ENCODE results near the gene ZC3H12C.

ZC3H12C gene

DNA sequence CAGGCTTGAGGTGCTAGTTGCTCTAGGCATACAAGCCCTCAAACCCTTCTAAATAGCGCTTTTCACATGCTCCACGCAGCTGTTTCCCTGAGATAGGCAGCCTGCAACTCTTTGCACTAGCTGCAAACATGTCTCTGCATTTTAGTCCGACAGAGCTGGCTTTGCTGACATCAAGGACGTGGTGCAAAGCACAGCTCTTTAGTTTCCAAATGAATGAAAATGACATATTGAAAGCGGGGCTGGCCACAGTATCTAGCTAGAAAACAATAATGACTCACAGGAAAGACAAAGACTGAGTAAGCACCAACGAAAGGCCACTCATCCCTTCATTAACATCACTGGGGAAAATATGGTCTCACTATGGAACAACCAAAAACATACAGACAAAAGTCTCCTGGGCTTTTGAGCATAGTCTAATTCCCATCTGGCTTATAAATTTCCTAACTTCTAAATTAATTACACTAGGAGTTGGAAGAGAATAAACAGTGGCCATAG is 15.3 kb upstream of the ZC3H12C start:
- no peak for DNase-seq

- no peak for DNase-seq
Measured at GRCh38 chr11:110078923-110079544, 14.2 kb upstream of the ZC3H12C start.

GRCh38 chr11:110079726-110080125 is 13.5 kb upstream of the ZC3H12C start:
- DNase-seq: no peak

DNA sequence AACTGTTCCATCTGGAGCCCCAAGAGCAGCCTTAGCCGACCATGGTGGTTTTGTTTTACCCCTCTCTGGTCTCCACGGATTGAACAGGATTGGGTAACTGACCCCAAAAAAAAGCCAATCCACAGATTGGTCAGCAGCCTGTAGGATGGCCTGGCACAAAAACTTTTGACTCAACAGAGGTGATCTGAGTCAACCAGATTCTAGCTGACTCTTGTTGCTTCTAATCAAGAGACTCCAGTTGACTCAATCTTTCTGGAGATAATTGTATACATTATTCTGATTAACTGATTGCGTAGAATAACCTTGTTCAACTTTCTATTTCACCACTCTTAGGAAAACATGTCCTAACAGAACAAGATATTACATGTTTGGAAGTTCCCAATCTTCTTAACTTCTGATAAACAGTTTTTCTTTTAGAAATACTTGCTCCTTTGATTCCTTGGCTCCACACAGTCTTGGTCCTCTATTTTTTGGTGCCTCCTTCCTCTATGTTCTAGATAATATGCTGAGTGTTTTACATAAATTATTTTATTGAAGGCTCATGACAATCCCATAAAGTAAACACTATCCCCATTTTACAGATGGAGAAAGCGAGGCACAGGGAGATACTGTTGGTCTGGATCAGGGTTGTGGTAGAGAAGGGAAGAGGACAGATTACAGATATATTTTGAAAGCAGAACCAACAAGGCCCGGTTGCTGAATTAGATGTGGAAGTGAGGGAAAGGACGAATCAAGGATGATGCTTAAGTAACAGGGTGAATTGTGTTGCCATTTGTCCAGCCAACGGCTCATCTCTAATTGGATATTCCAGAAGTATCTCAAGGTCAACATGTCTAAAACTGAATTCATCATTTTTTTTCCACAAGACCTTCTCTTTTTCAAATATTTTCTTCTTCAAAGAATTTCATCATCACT is 11.5 kb upstream of the ZC3H12C start:
- no peak for DNase-seq

DNA sequence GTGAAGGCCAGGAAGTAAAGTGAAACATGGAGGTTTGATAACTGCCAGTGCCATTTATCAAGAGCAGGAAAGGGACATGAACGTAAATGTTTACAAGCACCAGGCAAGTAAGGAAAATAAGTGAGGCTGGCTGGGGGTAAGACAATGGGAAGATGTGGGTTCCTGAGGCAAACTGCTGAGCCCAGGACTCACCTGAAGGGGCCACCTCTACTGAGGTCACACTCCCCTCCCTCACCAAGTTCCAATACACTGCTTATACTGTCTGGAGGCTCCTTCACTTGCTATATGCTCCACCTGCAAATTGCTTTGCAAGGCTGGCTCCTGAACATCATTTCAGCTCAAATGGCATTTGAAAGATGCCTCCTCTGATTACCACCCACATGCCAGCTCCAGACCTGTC is 10.3 kb upstream of the ZC3H12C start:
- no peak for DNase-seq

- no peak for DNase-seq
Measured at GRCh38 chr11:110085255-110085838, 7.8 kb upstream of the ZC3H12C start.

DNA sequence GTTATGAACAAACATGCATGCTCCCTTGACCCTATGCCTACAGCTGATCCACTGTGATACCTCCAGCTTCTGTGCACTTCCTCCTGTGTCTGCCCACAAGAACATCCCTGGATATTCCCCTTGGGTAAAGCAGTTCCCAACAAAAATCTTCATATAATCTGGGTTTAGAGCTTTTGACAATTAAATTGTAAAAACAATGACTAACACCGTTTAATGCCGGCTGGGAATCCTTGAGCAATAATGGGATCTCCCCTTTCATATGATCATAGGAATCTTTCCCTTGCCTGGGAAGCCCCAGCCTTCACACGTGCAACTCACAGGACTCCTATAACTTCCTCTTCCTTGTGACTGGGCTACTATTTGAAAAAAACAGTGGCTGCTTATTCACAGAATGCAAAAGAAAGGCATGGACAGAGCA is 6.3 kb upstream of the ZC3H12C start:
- DNase-seq: peak in 1 of 2 donors; percentile 50

- DNase-seq: no peak
Measured at GRCh38 chr11:110087812-110088534, 5.2 kb upstream of the ZC3H12C start.

DNA sequence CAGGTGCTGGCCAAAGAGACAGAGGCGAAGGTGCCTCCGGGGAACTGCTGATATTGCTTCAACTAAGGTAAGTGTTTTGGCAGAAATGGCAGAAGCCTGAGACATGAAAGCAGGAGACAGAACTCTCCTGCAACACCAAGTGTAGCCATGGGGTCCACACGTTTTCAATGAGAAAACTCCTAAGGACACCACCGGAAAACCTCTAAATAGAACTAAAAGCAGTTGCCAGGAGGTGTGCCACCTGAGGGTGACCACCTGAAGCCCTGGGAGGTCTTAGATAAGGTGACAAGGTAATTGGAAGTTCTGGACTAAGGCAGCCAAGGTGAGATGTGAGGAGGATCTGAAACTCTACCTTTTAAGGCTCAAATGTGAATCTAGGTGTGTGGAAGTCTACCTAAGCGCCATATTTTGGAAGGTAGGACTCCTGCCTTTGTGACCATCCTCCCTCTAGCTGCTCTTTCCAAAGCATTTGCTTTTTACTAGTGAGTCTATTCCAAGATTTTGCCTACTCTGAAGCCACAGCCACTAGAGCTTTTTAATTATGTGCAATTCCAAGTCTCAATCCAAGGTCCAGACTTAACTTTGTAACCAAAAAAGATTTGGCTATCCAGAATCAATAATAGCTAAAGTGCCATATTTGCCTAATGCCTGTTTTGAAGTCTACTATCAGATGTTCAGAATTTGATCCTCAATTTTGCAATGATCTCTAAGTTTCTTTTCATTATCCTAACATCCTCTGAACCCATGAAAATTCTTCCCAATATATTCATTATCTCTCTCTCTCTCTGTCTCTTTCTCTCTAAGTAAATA is 4.5 kb upstream of the ZC3H12C start:
- no peak for DNase-seq

DNA sequence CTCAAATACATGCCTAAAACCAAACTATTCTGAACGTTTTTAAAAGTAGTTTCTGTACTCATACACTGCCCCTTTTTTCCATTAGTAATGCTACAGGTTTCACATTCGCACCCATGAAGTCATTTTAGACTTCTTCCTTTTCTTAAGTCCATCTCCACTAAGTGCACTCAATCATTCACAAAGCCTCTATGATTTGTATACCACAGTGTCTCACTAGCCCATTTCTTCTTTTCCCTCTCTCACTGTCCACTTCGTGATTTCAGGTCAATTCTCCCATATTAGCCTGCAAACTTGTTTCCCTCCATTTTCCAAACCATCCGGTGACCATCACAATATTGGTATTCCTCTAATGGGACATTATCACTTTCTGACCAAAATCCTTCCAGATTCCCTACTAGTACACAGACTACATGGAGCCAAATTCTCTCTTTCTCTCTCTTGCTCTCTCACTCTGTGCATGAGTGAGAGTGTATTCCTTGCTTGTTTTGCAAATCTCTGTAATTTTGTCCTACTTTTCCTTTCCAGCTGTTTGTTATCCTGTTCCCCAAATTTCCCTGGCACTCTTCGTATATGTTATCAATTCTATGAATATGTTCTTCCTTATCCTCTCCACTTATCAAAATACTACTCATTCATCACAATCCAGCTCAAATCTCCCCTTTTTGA is 3.4 kb upstream of the ZC3H12C start:
- DNase-seq: no peak

GRCh38 chr11:110090466-110091026 is 2.6 kb upstream of the ZC3H12C start:
- no peak for DNase-seq

DNA sequence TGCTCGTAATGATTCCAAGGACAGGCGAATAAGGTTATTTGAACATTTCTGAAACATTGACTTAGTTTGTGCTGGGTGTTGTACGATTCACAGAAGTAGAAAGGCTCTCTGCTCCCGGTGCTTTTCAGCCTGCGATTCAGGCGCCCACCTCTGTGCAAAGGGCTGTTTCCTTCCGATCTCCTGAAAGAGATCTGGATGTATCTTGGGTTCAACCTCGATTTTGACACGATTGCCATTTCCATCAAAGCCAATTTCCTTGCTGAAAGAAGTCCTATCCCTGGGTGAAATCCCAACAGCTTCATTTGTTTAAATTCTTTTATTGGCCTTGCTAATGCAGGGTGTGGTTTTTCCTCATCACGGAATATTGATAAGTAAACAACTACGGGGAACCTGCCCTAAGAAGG is 1.1 kb upstream of the ZC3H12C start:
- no peak for DNase-seq

DNA sequence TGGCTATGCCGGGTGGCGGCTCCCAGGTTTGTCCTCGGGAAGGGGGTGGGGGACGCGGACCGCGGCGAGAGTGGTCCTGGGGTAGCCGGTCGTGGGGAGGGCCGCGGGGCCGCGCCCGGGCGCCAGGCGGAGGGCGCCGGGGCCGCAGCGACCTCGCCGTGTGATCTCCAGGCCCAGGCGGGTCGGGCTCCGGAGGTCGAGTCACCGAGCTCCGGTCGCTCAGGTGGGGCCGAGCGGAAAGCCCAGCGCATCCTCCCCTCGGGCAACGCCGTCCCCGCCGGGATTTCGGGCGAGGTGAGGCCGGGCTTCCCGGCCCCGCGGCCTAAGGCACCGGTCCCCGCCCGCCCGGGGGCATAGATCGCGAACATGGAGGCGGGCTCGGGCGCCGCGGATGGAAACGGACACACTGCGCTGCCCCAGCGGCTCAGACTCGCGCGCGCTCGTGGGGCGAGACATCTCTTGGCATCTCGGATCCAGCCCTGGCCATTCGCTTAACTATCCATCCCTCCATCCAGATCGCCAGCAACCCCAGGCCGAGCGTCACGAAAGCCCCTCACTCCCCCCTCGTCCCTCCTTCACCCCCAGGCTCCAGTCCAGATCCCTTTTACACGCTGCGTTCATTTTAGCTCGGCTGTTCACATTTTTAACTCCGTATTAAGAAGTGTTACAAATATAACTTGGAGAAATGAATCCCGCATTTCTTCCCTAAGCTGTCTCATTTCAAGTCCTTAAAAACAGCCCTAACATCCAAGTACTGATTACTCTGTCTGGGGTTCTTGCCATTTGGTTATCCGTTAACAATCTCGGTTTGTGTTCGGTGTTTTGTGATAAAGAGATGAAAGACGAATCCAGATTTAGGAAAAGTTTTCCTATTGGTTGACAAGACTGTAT is 460 bp downstream of the ZC3H12C start:
- DNase-seq: no peak

DNA sequence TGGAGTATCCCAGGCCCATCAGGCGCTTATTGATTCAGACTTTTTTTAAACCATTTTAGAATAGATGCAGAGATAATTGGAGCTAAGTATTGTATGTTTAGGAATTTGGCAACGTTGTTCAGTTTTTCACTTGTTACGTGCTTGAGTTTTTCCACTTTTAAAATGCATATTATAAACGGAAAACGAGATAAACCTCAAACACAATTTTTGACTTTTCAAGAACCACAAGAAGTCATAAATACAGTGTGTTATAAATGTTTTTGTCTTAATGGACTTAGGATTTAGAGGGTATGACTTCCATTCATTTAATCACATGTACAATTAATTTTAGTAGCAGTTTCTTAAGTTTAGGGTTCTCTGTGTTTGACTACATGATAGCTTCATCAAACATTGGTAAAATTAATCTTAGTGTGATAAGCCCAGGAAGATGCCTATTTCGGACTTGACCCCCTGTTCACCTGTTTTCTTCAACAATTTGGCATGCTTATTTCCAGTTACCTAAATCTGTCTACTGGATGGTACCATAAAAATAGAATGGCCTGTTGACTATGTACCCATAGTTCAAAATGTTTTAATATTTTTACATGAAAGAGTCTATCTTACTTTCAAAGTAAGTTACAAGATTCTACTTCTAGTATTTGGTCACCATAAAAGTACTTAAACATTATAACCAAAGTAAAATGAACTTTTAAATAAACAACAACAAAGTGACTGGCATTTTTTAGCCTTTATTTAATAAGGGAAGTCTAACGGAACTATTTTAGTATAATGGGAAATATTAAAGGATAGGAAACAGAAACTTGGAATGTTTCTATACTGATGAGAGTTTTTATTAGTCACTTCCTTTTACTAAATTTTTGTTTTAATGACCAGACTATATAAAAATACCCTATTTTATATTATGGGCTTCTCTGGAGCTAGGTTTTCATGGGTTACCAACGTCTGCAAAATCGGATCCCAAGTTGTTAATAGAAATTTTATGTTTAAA is 1.4 kb downstream of the ZC3H12C start:
- DNase-seq: no peak

DNA sequence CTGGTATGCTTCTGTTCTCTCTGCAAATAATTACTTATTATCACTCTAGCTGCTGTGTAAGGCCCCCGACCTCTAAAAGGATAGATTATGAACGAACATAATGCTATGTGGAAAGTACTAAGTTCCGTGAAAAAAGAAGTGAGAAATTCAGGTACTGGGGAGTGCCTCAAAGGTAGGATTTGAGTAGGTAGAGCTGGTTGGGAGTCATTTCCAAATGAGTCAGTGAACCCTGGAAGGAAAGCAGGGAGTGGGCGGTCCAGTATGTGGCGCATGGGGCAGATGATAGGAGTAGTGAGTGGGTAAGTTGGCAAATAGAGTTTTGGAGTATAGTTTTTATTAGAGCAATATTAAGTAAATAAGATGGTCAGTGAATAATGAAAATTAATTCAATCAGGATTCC is 2.4 kb downstream of the ZC3H12C start:
- no peak for DNase-seq

DNA sequence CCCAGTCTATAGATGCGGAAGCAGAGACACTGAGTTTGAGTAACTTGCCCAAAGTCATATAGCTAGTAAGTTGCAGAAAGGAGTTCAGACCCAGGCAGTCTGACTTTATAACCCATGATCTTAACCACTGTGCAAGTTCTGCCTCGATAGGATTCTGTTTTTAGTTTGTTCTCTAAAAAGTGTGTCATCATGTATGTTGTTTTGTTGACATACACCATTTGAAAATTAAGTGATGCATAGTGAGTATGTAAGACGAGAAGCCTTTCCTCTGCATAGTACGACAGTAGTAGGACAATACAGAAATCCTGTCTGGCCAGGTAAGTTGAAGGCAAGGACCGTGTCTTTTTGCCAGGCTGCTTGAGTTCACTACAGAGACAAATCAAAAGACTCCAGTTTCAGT is 3.3 kb downstream of the ZC3H12C start:
- no peak for DNase-seq

DNA sequence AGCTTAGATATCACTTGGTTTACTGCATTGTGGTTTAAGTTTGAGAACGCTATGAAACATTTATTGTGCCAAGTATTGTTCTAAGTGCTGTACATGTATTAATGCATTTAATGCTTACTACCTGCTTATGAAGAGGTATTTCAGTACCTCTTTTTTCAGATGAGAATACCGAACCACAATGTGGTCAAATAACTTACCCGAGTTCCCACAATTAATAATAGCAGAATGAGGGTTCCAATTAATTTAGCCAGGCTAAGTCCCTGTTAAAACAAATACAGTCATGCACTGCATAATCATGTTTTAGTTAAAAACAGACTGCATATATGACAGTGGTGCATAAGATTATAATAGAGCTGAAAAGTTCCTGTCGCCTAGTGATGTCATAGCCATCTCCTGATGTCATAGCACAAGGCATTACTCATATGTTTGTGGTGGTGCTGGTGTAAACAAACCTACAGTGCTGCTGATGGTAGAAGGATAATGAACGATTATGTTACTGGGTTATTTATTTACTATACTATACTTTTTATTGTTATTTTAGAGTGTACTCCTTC is 4.3 kb downstream of the ZC3H12C start:
- no peak for DNase-seq

GRCh38 chr11:110098645-110099044 is 5.5 kb downstream of the ZC3H12C start:
- no peak for DNase-seq

All from CD4-positive, alpha-beta T cell treated with Interferon alpha-2 for 1 hour (primary cell).